OCI-LY1 (cell line): ENCODE data around the gene C11orf65.

Experiments
- EZH2 ChIP-seq: fragments of 200-600 bp; sonication (generic), shearing (Covaris generic); IDR thresholded peaks from 2 replicates; pipeline ENCODE4 v1.8.0; 2017; ENCODE audit warnings: borderline replicate concordance, mixed run types, mild to moderate bottlenecking, antibody characterized with exemption, low read length, moderate library complexity, mixed read lengths
- TF ChIP-seq, protein P1 (sequence below): fragments of 200-600 bp; sonication (generic), shearing (Covaris generic); IDR thresholded peaks from 2 replicates; pipeline ENCODE4 v1.5.1; 2017; ENCODE audit warnings: mild to moderate bottlenecking, antibody characterized with exemption, low read length, moderate library complexity, mixed read lengths

- TF ChIP-seq, protein P1, sequence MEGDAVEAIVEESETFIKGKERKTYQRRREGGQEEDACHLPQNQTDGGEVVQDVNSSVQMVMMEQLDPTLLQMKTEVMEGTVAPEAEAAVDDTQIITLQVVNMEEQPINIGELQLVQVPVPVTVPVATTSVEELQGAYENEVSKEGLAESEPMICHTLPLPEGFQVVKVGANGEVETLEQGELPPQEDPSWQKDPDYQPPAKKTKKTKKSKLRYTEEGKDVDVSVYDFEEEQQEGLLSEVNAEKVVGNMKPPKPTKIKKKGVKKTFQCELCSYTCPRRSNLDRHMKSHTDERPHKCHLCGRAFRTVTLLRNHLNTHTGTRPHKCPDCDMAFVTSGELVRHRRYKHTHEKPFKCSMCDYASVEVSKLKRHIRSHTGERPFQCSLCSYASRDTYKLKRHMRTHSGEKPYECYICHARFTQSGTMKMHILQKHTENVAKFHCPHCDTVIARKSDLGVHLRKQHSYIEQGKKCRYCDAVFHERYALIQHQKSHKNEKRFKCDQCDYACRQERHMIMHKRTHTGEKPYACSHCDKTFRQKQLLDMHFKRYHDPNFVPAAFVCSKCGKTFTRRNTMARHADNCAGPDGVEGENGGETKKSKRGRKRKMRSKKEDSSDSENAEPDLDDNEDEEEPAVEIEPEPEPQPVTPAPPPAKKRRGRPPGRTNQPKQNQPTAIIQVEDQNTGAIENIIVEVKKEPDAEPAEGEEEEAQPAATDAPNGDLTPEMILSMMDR = no peak
- no peak for TF ChIP-seq EZH2
These were observed 34.1 kb upstream of the C11orf65 start for GRCh38 chr11:108501396-108501795.
